HCT116 (cell line): ENCODE measurements around the gene FOXP1. TPM values are rescaled to one million over a fixed set of nuclear protein-coding genes. Genes with fewer than 3 reads are reported as not detected.

ENCODE experiments used
- ATAC-seq: fragments of 200-7000 bp; cut with Tn5 transposase; 2 replicates; pipeline ENCODE4 v1.9.1; 2020; ENCODE audit warnings: mild to moderate bottlenecking, moderate library complexity
- BruUV-seq: library from RNA; stranded (reverse); fragments of 400-500 nt; replicated peaks from 2 replicates; lab custom pipeline; 2021; lab: Mats Ljungman, UMichigan
- CTCF ChIA-PET: fragments of 300-600 bp; sonication (Branson Sonifier 250); formaldehyde crosslinking; loops from one replicate; lab custom pipeline; 2021; ENCODE audit warnings: antibody characterized with exemption; lab: Charles Lee
- POLR2A ChIA-PET: fragments of 300-600, 350-600 bp; sonication (Branson Sonifier 250); formaldehyde crosslinking; loops from one replicate; lab custom pipeline; 2021; ENCODE audit warnings: antibody characterized with exemption; lab: Charles Lee
- RAD21 ChIA-PET, 2 experiments: fragments of 300-600 bp; sonication (Branson Sonifier 250); formaldehyde crosslinking; loops; one replicate each; lab custom pipeline; 2023; ENCODE audit warnings: low total read pairs in 2 of 2; ENCODE audit not compliant: uncharacterized antibody in 2 of 2, unreplicated experiment in 2 of 2, low non-redundant PET in 1 of 2; lab: Charles Lee
- DNase-seq: peaks from one replicate; pipeline ENCODE4 v3.0.0-alpha.2; 2010; ENCODE audit warnings: low read depth, low spot score
- H2AFZ ChIP-seq: fragments of 200-600 bp; shearing (Covaris generic), sonication (generic); 2 replicates; pipeline ENCODE4 v1.6.1; 2017; ENCODE audit warnings: low read depth, mixed run types, mixed read lengths, antibody characterized with exemption, low read length; ENCODE audit not compliant: poor library complexity, severe bottlenecking
- H3K27ac ChIP-seq: 2 replicates; pipeline ENCODE4 v1.5.1; 2012; ENCODE audit warnings: low read depth, low read length
- H3K27me3 ChIP-seq: fragments of 200-600 bp; sonication (generic); 2 replicates; pipeline ENCODE4 v1.6.1; 2016; ENCODE audit warnings: mixed run types, low read length, mixed read lengths; ENCODE audit not compliant: insufficient read depth
- H3K36me3 ChIP-seq, 2 experiments: fragments of 200-500 bp in 1 of 2; fragments of 200-600 bp in 1 of 2; sonication (Bioruptor generic) in 1 of 2; sonication (generic) in 1 of 2; 2 replicates each; pipeline versions ENCODE4 v1.5.1 to v1.6.1; 2014 to 2016; ENCODE audit warnings: low read length in 2 of 2, inconsistent platforms in 1 of 2, mixed read lengths in 1 of 2, mixed run types in 1 of 2; ENCODE audit not compliant: insufficient read depth in 2 of 2, control insufficient read depth in 1 of 2
- H3K4me1 ChIP-seq, 2 experiments: fragments of 200-600 bp in 1 of 2; sonication (generic) in 1 of 2; 2 replicates each; pipeline versions ENCODE4 v1.5.1 to v1.6.1; 2012 to 2017; ENCODE audit warnings: low read length in 2 of 2, inconsistent platforms in 1 of 2, mild to moderate bottlenecking in 1 of 2, mixed read lengths in 1 of 2, mixed run types in 1 of 2, moderate library complexity in 1 of 2; ENCODE audit not compliant: insufficient read depth in 2 of 2, control insufficient read depth in 1 of 2
- H3K4me2 ChIP-seq: fragments of 200-600 bp; sonication (generic); 2 replicates; pipeline ENCODE4 v1.6.1; 2017; ENCODE audit warnings: mixed run types, low read length, mixed read lengths
- H3K4me3 ChIP-seq, 2 experiments: fragments of 200-600 bp in 1 of 2; sonication (generic) in 1 of 2; replicated peaks in 1 of 2; 2 replicates each; pipeline ENCODE4 v1.5.1; 2011 to 2016; ENCODE audit warnings: low read length in 2 of 2, control low read depth in 1 of 2, low read depth in 1 of 2, mild to moderate bottlenecking in 1 of 2, mixed read lengths in 1 of 2, mixed run types in 1 of 2
- H3K79me2 ChIP-seq: fragments of 200-600 bp; sonication (generic); 2 replicates; pipeline ENCODE4 v1.6.1; 2017; ENCODE audit warnings: mild to moderate bottlenecking, mixed run types, low read length, moderate library complexity, mixed read lengths; ENCODE audit not compliant: insufficient read depth
- H3K9ac ChIP-seq: fragments of 200-600 bp; sonication (generic); 2 replicates; pipeline ENCODE4 v1.6.1; 2016; ENCODE audit warnings: low read length, mixed read lengths
- H3K9me2 ChIP-seq: fragments of 200-600 bp; sonication (generic), shearing (Covaris generic); 2 replicates; pipeline ENCODE4 v1.6.1; 2017; ENCODE audit warnings: mixed run types, mild to moderate bottlenecking, moderate library complexity; ENCODE audit not compliant: insufficient read depth
- H3K9me3 ChIP-seq, 2 experiments: fragments of 200-500 bp in 1 of 2; fragments of 200-600 bp in 1 of 2; sonication (Bioruptor generic) in 1 of 2; sonication (generic) in 1 of 2; 2 replicates each; pipeline ENCODE4 v1.6.1; 2014 to 2017; ENCODE audit warnings: low read length in 2 of 2, mixed read lengths in 2 of 2, inconsistent platforms in 1 of 2, low read depth in 1 of 2, mild to moderate bottlenecking in 1 of 2, mixed run types in 1 of 2, moderate library complexity in 1 of 2; ENCODE audit not compliant: control insufficient read depth in 1 of 2, insufficient read depth in 1 of 2
- H4K20me1 ChIP-seq: fragments of 200-600 bp; sonication (generic), shearing (Covaris generic); 2 replicates; pipeline ENCODE4 v1.6.1; 2017; ENCODE audit warnings: mixed run types, mild to moderate bottlenecking, moderate library complexity; ENCODE audit not compliant: insufficient read depth
- CBX3 ChIP-seq: IDR thresholded peaks from 2 replicates; pipeline ENCODE4 v1.6.1; 2012; ENCODE audit warnings: low read depth
- CEBPB ChIP-seq: IDR thresholded peaks from 2 replicates; pipeline ENCODE4 v1.6.1; 2012; ENCODE audit warnings: low read depth
- CTCF ChIP-seq, 3 experiments: fragments of 200-600 bp in 1 of 3; sonication (generic) in 1 of 3; IDR thresholded peaks in 2 of 3; conservative IDR thresholded peaks in 1 of 3; 2 replicates each; pipeline ENCODE4 v1.5.1; 2012 to 2017; ENCODE audit warnings: low read depth in 2 of 3, low read length in 2 of 3, antibody characterized with exemption in 1 of 3, borderline replicate concordance in 1 of 3, control low read depth in 1 of 3, mild to moderate bottlenecking in 1 of 3, mixed read lengths in 1 of 3, mixed run types in 1 of 3, moderate library complexity in 1 of 3; ENCODE audit not compliant: insufficient read depth in 1 of 3
- EGR1 ChIP-seq: IDR thresholded peaks from 2 replicates; pipeline ENCODE4 v1.6.1; 2012; ENCODE audit warnings: low read depth
- ELF1 ChIP-seq: IDR thresholded peaks from 2 replicates; pipeline ENCODE4 v1.6.1; 2012; ENCODE audit warnings: low read depth, borderline replicate concordance
- EZH2 ChIP-seq: fragments of 200-600 bp; sonication (generic); IDR thresholded peaks from 2 replicates; pipeline ENCODE4 v1.6.1; 2017; ENCODE audit warnings: antibody characterized with exemption, mixed run types
- EZH2phosphoT487 ChIP-seq: fragments of 200-600 bp; IDR thresholded peaks from 2 replicates; pipeline ENCODE4 v1.6.1; 2018; ENCODE audit warnings: antibody characterized with exemption, borderline replicate concordance
- FOSL1 ChIP-seq: IDR thresholded peaks from 2 replicates; pipeline ENCODE4 v1.6.1; 2012; ENCODE audit warnings: low read depth
- JUND ChIP-seq: IDR thresholded peaks from 2 replicates; pipeline ENCODE4 v1.6.1; 2012
- MAX ChIP-seq: IDR thresholded peaks from 2 replicates; pipeline ENCODE4 v1.6.1; 2012
- POLR2A ChIP-seq: IDR thresholded peaks from 2 replicates; pipeline ENCODE4 v1.7.0; 2011; ENCODE audit warnings: borderline replicate concordance; ENCODE audit not compliant: insufficient read depth, insufficient read length; ENCODE audit errors: extremely low read depth
- POLR2AphosphoS5 ChIP-seq: IDR thresholded peaks from 2 replicates; pipeline ENCODE4 v1.6.1; 2011; ENCODE audit warnings: mild to moderate bottlenecking, low read depth, low read length, moderate library complexity
- RAD21 ChIP-seq: IDR thresholded peaks from 2 replicates; pipeline ENCODE4 v1.6.1; 2012; ENCODE audit warnings: low read depth, mild to moderate bottlenecking
- SIN3A ChIP-seq: IDR thresholded peaks from 2 replicates; pipeline ENCODE4 v1.6.1; 2012; ENCODE audit warnings: low read depth
- SP1 ChIP-seq: IDR thresholded peaks from 2 replicates; pipeline ENCODE4 v1.6.1; 2012; ENCODE audit warnings: low read depth
- TCF7L2 ChIP-seq: IDR thresholded peaks from 2 replicates; pipeline ENCODE4 v1.7.0; 2011; ENCODE audit warnings: borderline replicate concordance, inconsistent platforms; ENCODE audit not compliant: insufficient read depth, insufficient read length; ENCODE audit errors: extremely low read depth
- YY1 ChIP-seq: IDR thresholded peaks from 2 replicates; pipeline ENCODE4 v1.6.1; 2011; ENCODE audit warnings: low read length, low read depth, moderate library complexity, mild to moderate bottlenecking; ENCODE audit not compliant: insufficient replicate concordance; ENCODE audit errors: extremely low read depth
- ZFX ChIP-seq: fragments of 450-650 bp; IDR thresholded peaks from 2 replicates; pipeline ENCODE4 v1.6.1; 2017
- intact Hi-C: fragments of 100-400 bp; cut with micrococcal nuclease; formaldehyde crosslinking; loops from 2 replicates; pipeline ENCODE4 v1.10.0; 2022
- total RNA-seq: library from RNA; stranded (reverse); gene quantifications from one replicate; pipeline ENCODE4 v1.2.1, GENCODE V29; 2021; ENCODE audit not compliant: unreplicated experiment
- TF ChIP-seq, protein P1 (sequence below): IDR thresholded peaks from 2 replicates; pipeline ENCODE4 v1.6.1; 2012
- TF ChIP-seq, protein P2 (sequence below): IDR thresholded peaks from 2 replicates; pipeline ENCODE4 v1.6.1; 2012; ENCODE audit warnings: low read depth

The FOXP1 gene
- total RNA-seq, 1 experiment from 2014 or later = 11.4 TPM

DNA sequence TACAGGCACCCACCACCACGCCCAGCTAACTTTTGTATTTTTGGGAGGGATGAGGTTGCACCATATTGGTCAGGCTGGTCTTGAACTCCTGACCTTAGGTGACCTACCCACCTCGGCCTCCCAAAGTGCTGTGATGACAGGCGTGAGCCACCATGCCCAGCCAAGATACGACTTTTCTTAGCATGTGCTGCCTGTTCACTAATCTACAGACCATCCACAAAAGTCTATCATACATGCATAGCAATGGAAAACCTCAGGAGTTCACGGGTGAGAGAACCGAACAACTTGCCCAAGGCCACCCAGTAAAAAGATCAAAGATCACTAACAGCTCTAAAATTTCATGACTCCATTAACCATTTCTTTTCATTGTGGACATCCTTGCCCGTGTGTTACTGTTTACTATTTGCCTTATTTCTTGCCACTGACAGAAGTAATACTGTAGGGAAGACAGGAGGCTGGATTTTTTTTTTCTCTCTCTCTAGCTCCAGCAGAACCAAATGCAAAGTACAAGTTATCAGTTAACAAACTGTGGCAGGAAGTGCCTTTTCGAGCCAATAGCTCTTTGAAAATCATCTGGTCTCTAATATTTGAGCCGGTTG is 92.3 kb downstream of the FOXP1 start:
- ATAC-seq (no peak), DNase-seq (no peak)
- Histone ChIP-seq H3K27me3 (no peaks in the 10 kb centered on the region), H3K4me1 (peaks cover 0 to 6% of the 10 kb centered on the region in 2 experiments; a peak in 1 of 4 replicates), H3K4me2 (no peak overlapping the region), H3K9me2 (no peaks in the 10 kb centered on the region), H3K9ac (no peak overlapping the region), H3K27ac (no peak overlapping the region), H2AFZ (no peak overlapping the region), H3K79me2 (no peaks in the 10 kb centered on the region), H3K36me3 (no peaks in the 10 kb centered on the region), H3K4me3 (no peak overlapping the region), H4K20me1 (no peaks in the 10 kb centered on the region), H3K9me3 (no peaks in the 10 kb centered on the region)
- TSS peak; percentile 32 for BruUV-seq
- CTCF ChIA-PET = no interaction called here
- no peak for TF ChIP-seq FOSL1
- no peak for TF ChIP-seq POLR2A
- no peak for TF ChIP-seq ZFX
- no peak for TF ChIP-seq EGR1
- TF ChIP-seq CBX3 = no peak
- TF ChIP-seq POLR2AphosphoS5 = no peak
- no peak for TF ChIP-seq YY1
- no peak for TF ChIP-seq ELF1
- TF ChIP-seq SIN3A = no peak
- TF ChIP-seq MAX = no peak
- TF ChIP-seq EZH2 = no peak
- no peak for TF ChIP-seq TCF7L2
- TF ChIP-seq JUND = no peak
- no peak for TF ChIP-seq CEBPB
- TF ChIP-seq, protein P1, sequence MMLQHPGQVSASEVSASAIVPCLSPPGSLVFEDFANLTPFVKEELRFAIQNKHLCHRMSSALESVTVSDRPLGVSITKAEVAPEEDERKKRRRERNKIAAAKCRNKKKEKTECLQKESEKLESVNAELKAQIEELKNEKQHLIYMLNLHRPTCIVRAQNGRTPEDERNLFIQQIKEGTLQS = no peak
- TF ChIP-seq CTCF (IDR thresholded peaks at IDR 0.05 in 2 of 3, conservative IDR thresholded peaks at IDR 0.05 in 1 of 3; ENCODE audit: borderline replicate concordance in 1 of 3, insufficient read depth in 1 of 3, low read depth in 2 of 3, low read length in 2 of 3) = no peak
- TF ChIP-seq EZH2phosphoT487 = no peak
- no peak for TF ChIP-seq SP1
- no peak for TF ChIP-seq RAD21
- TF ChIP-seq, protein P2, sequence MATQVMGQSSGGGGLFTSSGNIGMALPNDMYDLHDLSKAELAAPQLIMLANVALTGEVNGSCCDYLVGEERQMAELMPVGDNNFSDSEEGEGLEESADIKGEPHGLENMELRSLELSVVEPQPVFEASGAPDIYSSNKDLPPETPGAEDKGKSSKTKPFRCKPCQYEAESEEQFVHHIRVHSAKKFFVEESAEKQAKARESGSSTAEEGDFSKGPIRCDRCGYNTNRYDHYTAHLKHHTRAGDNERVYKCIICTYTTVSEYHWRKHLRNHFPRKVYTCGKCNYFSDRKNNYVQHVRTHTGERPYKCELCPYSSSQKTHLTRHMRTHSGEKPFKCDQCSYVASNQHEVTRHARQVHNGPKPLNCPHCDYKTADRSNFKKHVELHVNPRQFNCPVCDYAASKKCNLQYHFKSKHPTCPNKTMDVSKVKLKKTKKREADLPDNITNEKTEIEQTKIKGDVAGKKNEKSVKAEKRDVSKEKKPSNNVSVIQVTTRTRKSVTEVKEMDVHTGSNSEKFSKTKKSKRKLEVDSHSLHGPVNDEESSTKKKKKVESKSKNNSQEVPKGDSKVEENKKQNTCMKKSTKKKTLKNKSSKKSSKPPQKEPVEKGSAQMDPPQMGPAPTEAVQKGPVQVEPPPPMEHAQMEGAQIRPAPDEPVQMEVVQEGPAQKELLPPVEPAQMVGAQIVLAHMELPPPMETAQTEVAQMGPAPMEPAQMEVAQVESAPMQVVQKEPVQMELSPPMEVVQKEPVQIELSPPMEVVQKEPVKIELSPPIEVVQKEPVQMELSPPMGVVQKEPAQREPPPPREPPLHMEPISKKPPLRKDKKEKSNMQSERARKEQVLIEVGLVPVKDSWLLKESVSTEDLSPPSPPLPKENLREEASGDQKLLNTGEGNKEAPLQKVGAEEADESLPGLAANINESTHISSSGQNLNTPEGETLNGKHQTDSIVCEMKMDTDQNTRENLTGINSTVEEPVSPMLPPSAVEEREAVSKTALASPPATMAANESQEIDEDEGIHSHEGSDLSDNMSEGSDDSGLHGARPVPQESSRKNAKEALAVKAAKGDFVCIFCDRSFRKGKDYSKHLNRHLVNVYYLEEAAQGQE = no peak
- POLR2A ChIA-PET = no interaction called here
- RAD21 ChIA-PET = no interaction called here
- intact Hi-C loops = no loop called here
